ENCODE data around the gene CYTH2.

Gene CYTH2

DNA sequence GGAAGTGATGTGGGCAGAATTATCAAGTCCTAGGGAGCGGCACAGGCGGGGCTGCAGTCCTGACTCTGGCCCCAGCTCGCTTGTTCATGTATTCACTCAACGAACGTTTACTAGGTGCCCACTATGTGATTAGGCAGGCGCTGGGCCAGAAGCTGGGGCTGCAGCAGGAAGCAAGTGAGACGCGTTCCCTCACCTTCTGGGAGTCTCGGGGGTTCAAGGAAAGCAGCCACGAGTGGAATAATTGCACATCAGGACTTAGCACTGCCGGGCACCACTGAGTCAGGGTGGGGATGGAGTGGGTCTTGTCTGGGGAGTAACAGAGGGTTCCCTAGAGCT lies 44.9 kb downstream of the CYTH2 start:
- Histone ChIP-seq H3K4me3 (ENCODE audit: low read depth, low read length) (peak overlapping the region; percentile 61; the same call in 1 of the 2 replicates), H3K9me3 (ENCODE audit: control insufficient read depth, insufficient read depth, low read depth, low read length) (no peaks in the 10 kb centered on the region), H3K27ac (ENCODE audit: extremely low read depth, low read depth, low read length) (no peak overlapping the region), H3K36me3 (ENCODE audit: control insufficient read depth in 2 of 2, insufficient read depth in 1 of 2, low read length in 2 of 2) (no peaks in the 10 kb centered on the region), H3K4me1 (ENCODE audit: control insufficient read depth, insufficient read depth, low read length) (no peaks in the 10 kb centered on the region)
- TF ChIP-seq ZNF660 (tag by site-specific recombination; IDR thresholded peaks at IDR 0.05) (no peak), ZNF707 (tag by site-specific recombination; IDR thresholded peaks at IDR 0.05) (no peak), ZNF501 (tag by site-specific recombination; IDR thresholded peaks at IDR 0.05) (no peak), ZNF549 (tag by site-specific recombination; IDR thresholded peaks at IDR 0.05) (no peak), SP3 (tag by site-specific recombination; IDR thresholded peaks at IDR 0.05) (no peak), ZNF670 (tag by site-specific recombination; IDR thresholded peaks at IDR 0.05; ENCODE audit: low read depth) (no peak), ZBTB17 (tag by site-specific recombination; IDR thresholded peaks at IDR 0.05) (no peak; the same call in 1 of the 2 replicates), ZNF169 (tag by site-specific recombination; IDR thresholded peaks at IDR 0.05) (no peak), TRIM28 (IDR thresholded peaks at IDR 0.05; ENCODE audit: borderline replicate concordance, low read length) (no peak), ZEB2 (tag by site-specific recombination; IDR thresholded peaks at IDR 0.05) (no peak), ZNF175 (tag by site-specific recombination; IDR thresholded peaks at IDR 0.05) (no peak), ZNF248 (tag by site-specific recombination; IDR thresholded peaks at IDR 0.05) (no peak), IKZF3 (tag by site-specific recombination; IDR thresholded peaks at IDR 0.05) (no peak), ZBTB48 (tag by site-specific recombination; IDR thresholded peaks at IDR 0.05) (no peak), ZBTB21 (tag by site-specific recombination; IDR thresholded peaks at IDR 0.05) (no peak)
- TF ChIP-seq, protein P1, sequence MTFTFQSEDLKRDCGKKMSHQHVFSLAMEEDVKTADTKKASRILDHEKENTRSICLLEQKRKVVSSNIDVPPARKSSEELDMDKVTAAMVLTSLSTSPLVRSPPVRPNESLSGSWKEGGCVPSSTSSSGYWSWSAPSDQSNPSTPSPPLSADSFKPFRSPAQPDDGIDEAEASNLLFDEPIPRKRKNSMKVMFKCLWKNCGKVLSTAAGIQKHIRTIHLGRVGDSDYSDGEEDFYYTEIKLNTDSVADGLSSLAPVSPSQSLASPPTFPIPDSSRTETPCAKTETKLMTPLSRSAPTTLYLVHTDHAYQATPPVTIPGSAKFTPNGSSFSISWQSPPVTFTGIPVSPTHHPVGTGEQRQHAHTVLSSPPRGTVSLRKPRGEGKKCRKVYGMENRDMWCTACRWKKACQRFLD (tag by site-specific recombination; IDR thresholded peaks at IDR 0.05): no peak
- TF ChIP-seq, protein P2, sequence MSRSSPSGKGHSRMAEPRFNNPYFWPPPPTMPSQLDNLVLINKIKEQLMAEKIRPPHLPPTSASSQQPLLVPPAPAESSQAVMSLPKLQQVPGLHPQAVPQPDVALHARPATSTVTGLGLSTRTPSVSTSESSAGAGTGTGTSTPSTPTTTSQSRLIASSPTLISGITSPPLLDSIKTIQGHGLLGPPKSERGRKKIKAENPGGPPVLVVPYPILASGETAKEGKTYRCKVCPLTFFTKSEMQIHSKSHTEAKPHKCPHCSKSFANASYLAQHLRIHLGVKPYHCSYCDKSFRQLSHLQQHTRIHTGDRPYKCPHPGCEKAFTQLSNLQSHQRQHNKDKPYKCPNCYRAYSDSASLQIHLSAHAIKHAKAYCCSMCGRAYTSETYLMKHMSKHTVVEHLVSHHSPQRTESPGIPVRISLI (tag by site-specific recombination; IDR thresholded peaks at IDR 0.05): no peak
- TF ChIP-seq, protein P3, sequence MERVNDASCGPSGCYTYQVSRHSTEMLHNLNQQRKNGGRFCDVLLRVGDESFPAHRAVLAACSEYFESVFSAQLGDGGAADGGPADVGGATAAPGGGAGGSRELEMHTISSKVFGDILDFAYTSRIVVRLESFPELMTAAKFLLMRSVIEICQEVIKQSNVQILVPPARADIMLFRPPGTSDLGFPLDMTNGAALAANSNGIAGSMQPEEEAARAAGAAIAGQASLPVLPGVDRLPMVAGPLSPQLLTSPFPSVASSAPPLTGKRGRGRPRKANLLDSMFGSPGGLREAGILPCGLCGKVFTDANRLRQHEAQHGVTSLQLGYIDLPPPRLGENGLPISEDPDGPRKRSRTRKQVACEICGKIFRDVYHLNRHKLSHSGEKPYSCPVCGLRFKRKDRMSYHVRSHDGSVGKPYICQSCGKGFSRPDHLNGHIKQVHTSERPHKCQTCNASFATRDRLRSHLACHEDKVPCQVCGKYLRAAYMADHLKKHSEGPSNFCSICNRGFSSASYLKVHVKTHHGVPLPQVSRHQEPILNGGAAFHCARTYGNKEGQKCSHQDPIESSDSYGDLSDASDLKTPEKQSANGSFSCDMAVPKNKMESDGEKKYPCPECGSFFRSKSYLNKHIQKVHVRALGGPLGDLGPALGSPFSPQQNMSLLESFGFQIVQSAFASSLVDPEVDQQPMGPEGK (tag by site-specific recombination; IDR thresholded peaks at IDR 0.05): no peak
- TF ChIP-seq, protein P4, sequence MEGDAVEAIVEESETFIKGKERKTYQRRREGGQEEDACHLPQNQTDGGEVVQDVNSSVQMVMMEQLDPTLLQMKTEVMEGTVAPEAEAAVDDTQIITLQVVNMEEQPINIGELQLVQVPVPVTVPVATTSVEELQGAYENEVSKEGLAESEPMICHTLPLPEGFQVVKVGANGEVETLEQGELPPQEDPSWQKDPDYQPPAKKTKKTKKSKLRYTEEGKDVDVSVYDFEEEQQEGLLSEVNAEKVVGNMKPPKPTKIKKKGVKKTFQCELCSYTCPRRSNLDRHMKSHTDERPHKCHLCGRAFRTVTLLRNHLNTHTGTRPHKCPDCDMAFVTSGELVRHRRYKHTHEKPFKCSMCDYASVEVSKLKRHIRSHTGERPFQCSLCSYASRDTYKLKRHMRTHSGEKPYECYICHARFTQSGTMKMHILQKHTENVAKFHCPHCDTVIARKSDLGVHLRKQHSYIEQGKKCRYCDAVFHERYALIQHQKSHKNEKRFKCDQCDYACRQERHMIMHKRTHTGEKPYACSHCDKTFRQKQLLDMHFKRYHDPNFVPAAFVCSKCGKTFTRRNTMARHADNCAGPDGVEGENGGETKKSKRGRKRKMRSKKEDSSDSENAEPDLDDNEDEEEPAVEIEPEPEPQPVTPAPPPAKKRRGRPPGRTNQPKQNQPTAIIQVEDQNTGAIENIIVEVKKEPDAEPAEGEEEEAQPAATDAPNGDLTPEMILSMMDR (tag by site-specific recombination; IDR thresholded peaks at IDR 0.05): no peak
- ChIA-PET POLR2A (interaction anchor here (0.6 to 1.7 kb wide), 11 partner anchors 10 to 105 kb away, joined by 3 to 10 read pairs (median 4); partner anchors contain the start of genes RPL18 and SPHK2), CTCF (interaction anchor here (0.9 to 1.3 kb wide), 2 partner anchors 24 to 70 kb away, joined by 4 read pairs; no protein-coding TSS in a partner anchor)

DNA sequence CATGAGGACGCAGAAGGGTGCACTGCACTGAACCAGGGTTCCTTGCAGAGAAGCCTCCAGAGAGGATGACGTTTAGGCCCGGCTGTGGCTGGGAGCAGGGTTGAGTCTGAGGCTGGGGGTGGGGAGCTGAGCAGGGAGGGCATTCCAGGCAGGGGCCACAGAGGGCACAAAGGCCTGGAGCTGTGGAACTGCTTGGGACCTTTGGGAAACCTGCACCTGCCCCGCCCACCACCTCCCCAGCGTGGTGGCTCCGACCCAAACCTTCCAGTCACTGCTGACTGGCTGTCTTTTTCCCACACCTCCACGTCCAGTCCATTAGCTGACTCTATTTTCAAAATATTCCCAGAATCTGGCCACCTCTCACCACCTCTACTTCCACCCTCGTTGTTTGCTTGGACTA lies 47.4 kb downstream of the CYTH2 start:
- Histone ChIP-seq H3K9me3 (ENCODE audit: control insufficient read depth, insufficient read depth, low read depth, low read length) (no peaks in the 10 kb centered on the region), H3K4me1 (ENCODE audit: control insufficient read depth, insufficient read depth, low read length) (no peaks in the 10 kb centered on the region), H3K27ac (ENCODE audit: extremely low read depth, low read depth, low read length) (no peak overlapping the region), H3K36me3 (ENCODE audit: control insufficient read depth in 2 of 2, insufficient read depth in 1 of 2, low read length in 2 of 2) (no peaks in the 10 kb centered on the region), H3K4me3 (ENCODE audit: low read depth, low read length) (no peak overlapping the region)
- no peak for TF ChIP-seq ZNF837 (tag by site-specific recombination; IDR thresholded peaks at IDR 0.05)
- TF ChIP-seq KLF9 (tag by site-specific recombination; IDR thresholded peaks at IDR 0.05; ENCODE audit: low read depth): 0 out of 2 replicates have a peak, but pooled peaks have one; percentile 13
- TF ChIP-seq EGR2 (tag by site-specific recombination; IDR thresholded peaks at IDR 0.05; ENCODE audit: low read depth): peak; percentile 36
- ChIA-PET POLR2A (no interaction called here), CTCF (no interaction called here)

Data from HEK293 (cell line).